ENCODE measurements around the gene MN1. TPM values are rescaled to one million over a fixed set of nuclear protein-coding genes. Genes with fewer than 3 reads are reported as not detected.

MN1 gene
- total and polyA plus RNA-seq, 2 of the 8 experiments (the other 6 are each of a cell fraction or from before 2014, with no cell fraction given) = 3.1 to 4.9 TPM

DNA sequence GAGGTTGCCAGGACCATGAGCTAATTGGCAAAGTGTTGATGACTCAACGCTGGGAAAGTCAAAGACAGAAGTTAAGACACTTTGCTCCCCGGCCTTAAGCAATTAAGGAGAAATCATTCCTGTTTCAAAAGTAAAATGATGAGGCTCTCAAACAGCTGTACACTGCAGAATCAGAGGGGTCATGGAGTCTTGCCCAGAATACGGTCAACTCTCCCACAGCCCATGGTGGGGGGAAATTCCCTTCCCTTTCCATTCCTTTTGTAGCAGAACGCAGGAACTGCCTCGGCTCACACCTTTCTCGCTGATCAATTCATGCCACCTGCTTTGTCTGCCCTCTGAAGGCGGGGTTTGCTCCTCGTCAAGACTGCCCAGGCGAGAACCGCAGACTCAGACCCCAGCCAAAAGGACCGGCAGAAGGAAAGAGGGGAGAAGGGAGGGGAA, 52.8 kb downstream of the MN1 start (continued):
- TF ChIP-seq CHD7 (IDR thresholded peaks at IDR 0.05; ENCODE audit: insufficient replicate concordance, low read length) (no peak), SAP30 (IDR thresholded peaks at IDR 0.05; ENCODE audit: insufficient read depth, insufficient replicate concordance, low read length) (no peak), GTF2F1 (IDR thresholded peaks at IDR 0.05; ENCODE audit: borderline replicate concordance, low read depth, low read length) (no peak), E2F6 (IDR thresholded peaks at IDR 0.05) (peak; percentile 94), CTBP2 (IDR thresholded peaks at IDR 0.05; ENCODE audit: borderline replicate concordance, insufficient read depth, insufficient read length, low read length) (no peak), MAX (IDR thresholded peaks at IDR 0.05) (peak; percentile 93), TBP (IDR thresholded peaks at IDR 0.05; ENCODE audit: low read depth, low read length) (no peak)
